Spleen (tissue), 7 donors: ENCODE results near the gene THSD7A.

Source experiments
- POLR2A ChIP-seq, 3 donors: fragments of 450-650 bp; IDR thresholded peaks; one replicate each; pipeline ENCODE4 v1.5.1; 2017; ENCODE audit warnings: antibody characterized with exemption in 3 of 3, mild to moderate bottlenecking in 1 of 3
- POLR2AphosphoS5 ChIP-seq, 3 donors: sonication (generic); formaldehyde crosslinking; IDR thresholded peaks; one replicate each; pipeline ENCODE4 v1.5.1; 2017; ENCODE audit warnings: antibody characterized with exemption in 3 of 3
- TF ChIP-seq, protein P1 (sequence below), 11 experiments: fragments of 200-600 bp in 7 of 11; fragments of 450-650 bp in 4 of 11; sonication (generic) in 4 of 11; IDR thresholded peaks in 8 of 11; conservative IDR thresholded peaks in 3 of 11; 1 replicate in 7 of 11; 2 replicates in 4 of 11; pipeline versions ENCODE4 v1.4.0 to v1.8.0; 2016 to 2021; ENCODE audit warnings: antibody characterized with exemption in 11 of 11, inconsistent platforms in 4 of 11, mild to moderate bottlenecking in 1 of 11
- donor health status: DM: no; HTN: no; CAD: no; lungs with moderate emphysema.
- donor health status: DM: no; HTN: no; CAD: no.
- donor health status: DM: no; HTN: no; CAD: no.

DNA sequence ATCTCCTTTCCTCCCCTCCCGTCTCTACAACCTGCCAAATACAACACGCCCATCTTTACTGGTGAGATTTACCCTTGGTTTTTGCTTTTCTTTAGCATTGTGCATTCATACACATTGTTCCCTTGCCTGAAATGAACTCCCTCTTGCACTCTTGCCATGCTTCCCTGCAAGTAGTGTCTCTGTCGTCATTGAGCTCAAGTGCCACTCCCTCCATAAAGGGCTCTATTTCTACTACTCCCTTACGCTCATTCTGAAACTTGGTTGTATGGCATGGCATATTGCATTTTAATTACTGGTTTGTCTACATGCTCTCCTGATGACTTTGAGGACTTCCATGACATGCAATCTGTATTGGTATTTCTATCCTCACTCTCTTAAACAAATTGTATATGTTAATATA, 242.7 kb downstream of the THSD7A start:
- TF ChIP-seq, protein P1, sequence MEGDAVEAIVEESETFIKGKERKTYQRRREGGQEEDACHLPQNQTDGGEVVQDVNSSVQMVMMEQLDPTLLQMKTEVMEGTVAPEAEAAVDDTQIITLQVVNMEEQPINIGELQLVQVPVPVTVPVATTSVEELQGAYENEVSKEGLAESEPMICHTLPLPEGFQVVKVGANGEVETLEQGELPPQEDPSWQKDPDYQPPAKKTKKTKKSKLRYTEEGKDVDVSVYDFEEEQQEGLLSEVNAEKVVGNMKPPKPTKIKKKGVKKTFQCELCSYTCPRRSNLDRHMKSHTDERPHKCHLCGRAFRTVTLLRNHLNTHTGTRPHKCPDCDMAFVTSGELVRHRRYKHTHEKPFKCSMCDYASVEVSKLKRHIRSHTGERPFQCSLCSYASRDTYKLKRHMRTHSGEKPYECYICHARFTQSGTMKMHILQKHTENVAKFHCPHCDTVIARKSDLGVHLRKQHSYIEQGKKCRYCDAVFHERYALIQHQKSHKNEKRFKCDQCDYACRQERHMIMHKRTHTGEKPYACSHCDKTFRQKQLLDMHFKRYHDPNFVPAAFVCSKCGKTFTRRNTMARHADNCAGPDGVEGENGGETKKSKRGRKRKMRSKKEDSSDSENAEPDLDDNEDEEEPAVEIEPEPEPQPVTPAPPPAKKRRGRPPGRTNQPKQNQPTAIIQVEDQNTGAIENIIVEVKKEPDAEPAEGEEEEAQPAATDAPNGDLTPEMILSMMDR (IDR thresholded peaks at IDR 0.05 in 8 of 11, conservative IDR thresholded peaks at IDR 0.05 in 3 of 11): no peak
- TF ChIP-seq POLR2A (IDR thresholded peaks at IDR 0.05) (no peak), POLR2AphosphoS5 (IDR thresholded peaks at IDR 0.05) (no peak)
